IMR-90 (cell line): ENCODE measurements around the gene OPRL1. TPM values are rescaled to one million over a fixed set of nuclear protein-coding genes. Genes with fewer than 3 reads are reported as not detected.

Experiments
- ATAC-seq: fragments of 200-7000 bp; cut with Tn5 transposase; 2 replicates; pipeline ENCODE4 v1.9.1; 2020; ENCODE audit warnings: low read depth, mild to moderate bottlenecking, moderate library complexity
- BruUV-seq: library from RNA; stranded (reverse); fragments of 400-500 nt; replicated peaks from 2 replicates; lab custom pipeline; 2021; lab: Mats Ljungman, UMichigan
- CTCF ChIA-PET: fragments of 300-600 bp; formaldehyde crosslinking; extraction: SDS; loops from one replicate; lab custom pipeline; 2021; ENCODE audit warnings: antibody characterized with exemption; lab: Yijun Ruan, JAX
- POLR2A ChIA-PET: fragments of 300-600 bp; sonication (Branson Sonifier 250); formaldehyde crosslinking; loops from one replicate; lab custom pipeline; 2022; ENCODE audit warnings: antibody characterized with exemption; ENCODE audit not compliant: unreplicated experiment; lab: Charles Lee
- DNase-seq: peaks from one replicate; pipeline ENCODE4 v3.0.0; 2013
- H2AFZ ChIP-seq: replicated peaks from 2 replicates; pipeline ENCODE3; 2013; ENCODE audit warnings: low read length, mild to moderate bottlenecking; ENCODE audit not compliant: poor library complexity
- H2AK5ac ChIP-seq: 2 replicates; pipeline ENCODE4 v1.6.1; 2013; ENCODE audit warnings: low read depth, low read length, inconsistent platforms
- H2AK9ac ChIP-seq: replicated peaks from 2 replicates; pipeline ENCODE3; 2013; ENCODE audit warnings: mild to moderate bottlenecking, low read depth, low read length, moderate library complexity; ENCODE audit not compliant: poor library complexity
- H2BK120ac ChIP-seq: 2 replicates; pipeline ENCODE4 v1.6.1; 2013; ENCODE audit warnings: low read depth, low read length, inconsistent platforms
- H2BK15ac ChIP-seq: 3 replicates; pipeline ENCODE4 v1.6.1; 2013; ENCODE audit warnings: low read depth, low read length, inconsistent platforms
- H2BK20ac ChIP-seq: 2 replicates; pipeline ENCODE4 v1.6.1; 2013; ENCODE audit warnings: low read depth, mild to moderate bottlenecking, inconsistent platforms, low read length, moderate library complexity
- H2BK5ac ChIP-seq: 2 replicates; pipeline ENCODE4 v1.6.1; 2013; ENCODE audit warnings: mild to moderate bottlenecking, low read depth, low read length, inconsistent platforms; ENCODE audit not compliant: poor library complexity, severe bottlenecking
- H3K14ac ChIP-seq: replicated peaks from 2 replicates; pipeline ENCODE4 v1.6.1; 2013; ENCODE audit warnings: low read depth, low read length, inconsistent platforms
- H3K18ac ChIP-seq: 2 replicates; pipeline ENCODE4 v1.6.1; 2013; ENCODE audit warnings: low read depth, low read length, control low read depth
- H3K23ac ChIP-seq: 2 replicates; pipeline ENCODE4 v1.6.1; 2013; ENCODE audit warnings: low read depth, low read length, inconsistent platforms
- H3K27ac ChIP-seq: 2 replicates; pipeline ENCODE4 v1.5.1; 2013; ENCODE audit warnings: mild to moderate bottlenecking, control low read depth, low read length; ENCODE audit not compliant: insufficient read depth
- H3K27me3 ChIP-seq: 2 replicates; pipeline ENCODE4 v1.6.1; 2013; ENCODE audit warnings: low read length; ENCODE audit not compliant: control insufficient read depth, insufficient read depth
- H3K36me3 ChIP-seq: 2 replicates; pipeline ENCODE4 v1.6.1; 2013; ENCODE audit warnings: low read length, mixed read lengths; ENCODE audit not compliant: control insufficient read depth, insufficient read depth
- H3K4ac ChIP-seq: 2 replicates; pipeline ENCODE4 v1.6.1; 2013; ENCODE audit warnings: low read depth, low read length, inconsistent platforms
- H3K4me1 ChIP-seq: 2 replicates; pipeline ENCODE4 v1.6.1; 2013; ENCODE audit warnings: low read length, mixed read lengths; ENCODE audit not compliant: control insufficient read depth, insufficient read depth
- H3K4me2 ChIP-seq: 2 replicates; pipeline ENCODE4 v1.6.1; 2013; ENCODE audit warnings: low read depth, mild to moderate bottlenecking, control low read depth, low read length, moderate library complexity
- H3K4me3 ChIP-seq: 2 replicates; pipeline ENCODE4 v1.5.1; 2013; ENCODE audit warnings: low read depth, mild to moderate bottlenecking, control low read depth, low read length, moderate library complexity; ENCODE audit not compliant: insufficient read depth
- H3K56ac ChIP-seq: 2 replicates; pipeline ENCODE4 v1.6.1; 2013; ENCODE audit warnings: low read length, inconsistent platforms; ENCODE audit not compliant: insufficient read depth; ENCODE audit errors: extremely low read depth
- H3K79me1 ChIP-seq, 2 experiments: 2 replicates each; pipeline ENCODE4 v1.6.1; 2013; ENCODE audit warnings: low read length in 2 of 2, inconsistent platforms in 1 of 2, low read depth in 1 of 2
- H3K9ac ChIP-seq: 2 replicates; pipeline ENCODE4 v1.6.1; 2013; ENCODE audit warnings: low read depth, low read length, control low read depth
- H3K9me1 ChIP-seq: 2 replicates; pipeline ENCODE4 v1.6.1; 2013; ENCODE audit warnings: low read length, inconsistent platforms; ENCODE audit not compliant: insufficient read depth
- H3K9me3 ChIP-seq: 2 replicates; pipeline ENCODE4 v1.6.1; 2013; ENCODE audit warnings: low read length; ENCODE audit not compliant: control insufficient read depth, insufficient read depth
- H4K20me1 ChIP-seq: 2 replicates; pipeline ENCODE4 v1.6.1; 2013; ENCODE audit warnings: low read length, inconsistent platforms; ENCODE audit not compliant: insufficient read depth
- H4K5ac ChIP-seq: 2 replicates; pipeline ENCODE4 v1.6.1; 2013; ENCODE audit warnings: mild to moderate bottlenecking, low read depth, low read length, control low read depth
- H4K8ac ChIP-seq, 2 experiments: 2 replicates each; pipeline ENCODE4 v1.6.1; 2013; ENCODE audit warnings: low read depth in 2 of 2, low read length in 2 of 2, control low read depth in 1 of 2, inconsistent platforms in 1 of 2
- H4K91ac ChIP-seq: 2 replicates; pipeline ENCODE4 v1.6.1; 2013; ENCODE audit warnings: low read depth, low read length, inconsistent platforms; ENCODE audit not compliant: insufficient read depth
- CEBPB ChIP-seq: IDR thresholded peaks from 2 replicates; pipeline ENCODE4 v1.6.1; 2012; ENCODE audit warnings: low read depth, low read length, improper control_type of control experiment
- CHD1 ChIP-seq: IDR thresholded peaks from 2 replicates; pipeline ENCODE4 v1.6.1; 2012; ENCODE audit warnings: low read depth, low read length, improper control_type of control experiment
- MAFK ChIP-seq: IDR thresholded peaks from 2 replicates; pipeline ENCODE4 v1.6.1; 2012; ENCODE audit warnings: low read depth, low read length, improper control_type of control experiment
- MXI1 ChIP-seq: IDR thresholded peaks from 2 replicates; pipeline ENCODE4 v1.6.1; 2012; ENCODE audit warnings: low read depth, mild to moderate bottlenecking, low read length, moderate library complexity, borderline replicate concordance
- NFE2L2 ChIP-seq: fragments of 150-350 bp; IDR thresholded peaks from 2 replicates; pipeline ENCODE4 v1.6.1; 2016; ENCODE audit warnings: low read depth, mild to moderate bottlenecking, low read length
- POLR2A ChIP-seq: IDR thresholded peaks from 2 replicates; pipeline ENCODE4 v1.6.1; 2012; ENCODE audit warnings: mild to moderate bottlenecking, low read depth, low read length
- RAD21 ChIP-seq: IDR thresholded peaks from 2 replicates; pipeline ENCODE4 v1.6.1; 2012; ENCODE audit warnings: low read length, improper control_type of control experiment
- RCOR1 ChIP-seq: IDR thresholded peaks from 2 replicates; pipeline ENCODE4 v1.6.1; 2012; ENCODE audit warnings: mild to moderate bottlenecking, low read length, improper control_type of control experiment; ENCODE audit not compliant: insufficient replicate concordance
- RFX5 ChIP-seq: IDR thresholded peaks from 2 replicates; pipeline ENCODE4 v1.8.0; 2012; ENCODE audit warnings: low read depth, mild to moderate bottlenecking, low read length, moderate library complexity
- SMC3 ChIP-seq: fragments of 150-350 bp; IDR thresholded peaks from 2 replicates; pipeline ENCODE4 v1.6.1; 2016; ENCODE audit warnings: low read depth, mild to moderate bottlenecking, antibody characterized with exemption, low read length, moderate library complexity
- whole genome bisulfite sequencing, 2 experiments: methylation state at CpG; one replicate each; pipeline versions ENCODE4 v1.1.5 to v1.1.7; 2013; ENCODE audit warnings: missing lambda C conversion rate in 2 of 2; ENCODE audit not compliant: insufficient read length in 1 of 2; ENCODE audit errors: extremely low coverage in 2 of 2; 5-methylcytosine and 5-hydroxymethylcytosine counted together
- dilution Hi-C: fragments of 300-500 bp; cut with HindIII; formaldehyde crosslinking; loops from one replicate; pipeline ENCODE4 v1.14.3; 2018; ENCODE audit warnings: low sequenced_read_pairs; ENCODE audit not compliant: unreplicated experiment
- in situ Hi-C: fragments of 300-500 bp; cut with MboI; formaldehyde crosslinking; loops from 3 replicates; pipeline ENCODE4 v1.14.3; 2019; ENCODE audit warnings: low sequenced_read_pairs, inconsistent platforms, mixed read lengths
- intact Hi-C: fragments of 100-400 bp; cut with micrococcal nuclease; formaldehyde crosslinking; loops from 2 replicates; pipeline ENCODE4 v1.10.0; 2022
- polyA plus RNA-seq, 3 experiments: library from polyadenylated mRNA; depleted of rRNA; stranded (reverse); fragments of >200 nt; gene quantifications; 2 replicates each; pipeline ENCODE4 v1.2.3, GENCODE V29; 2012; ENCODE audit warnings: low replicate concordance in 1 of 3
- total RNA-seq: library from RNA; depleted of rRNA; stranded (reverse); fragments of >200 nt; gene quantifications from 2 replicates; pipeline ENCODE4 v1.2.3, GENCODE V29; 2012
- TF ChIP-seq, protein P1 (sequence below): fragments of 150-350 bp; IDR thresholded peaks from 2 replicates; pipeline ENCODE4 v1.6.1; 2017; ENCODE audit warnings: mild to moderate bottlenecking, antibody characterized with exemption, low read length, low read depth
- TF ChIP-seq, protein P2 (sequence below): conservative IDR thresholded peaks from 2 replicates; pipeline ENCODE4 v1.5.1; 2012; ENCODE audit warnings: mild to moderate bottlenecking, low read depth, low read length, improper control_type of control experiment
- TF ChIP-seq, protein P3 (sequence below): fragments of 150-350 bp; IDR thresholded peaks from 2 replicates; pipeline ENCODE4 v1.6.1; 2016; ENCODE audit warnings: low read depth, mild to moderate bottlenecking, low read length, moderate library complexity, borderline replicate concordance

OPRL1 gene
- total and polyA plus RNA-seq, 2 of the 4 experiments (the other 2 are of a cell fraction), result 0.36 to 1.2 TPM

DNA sequence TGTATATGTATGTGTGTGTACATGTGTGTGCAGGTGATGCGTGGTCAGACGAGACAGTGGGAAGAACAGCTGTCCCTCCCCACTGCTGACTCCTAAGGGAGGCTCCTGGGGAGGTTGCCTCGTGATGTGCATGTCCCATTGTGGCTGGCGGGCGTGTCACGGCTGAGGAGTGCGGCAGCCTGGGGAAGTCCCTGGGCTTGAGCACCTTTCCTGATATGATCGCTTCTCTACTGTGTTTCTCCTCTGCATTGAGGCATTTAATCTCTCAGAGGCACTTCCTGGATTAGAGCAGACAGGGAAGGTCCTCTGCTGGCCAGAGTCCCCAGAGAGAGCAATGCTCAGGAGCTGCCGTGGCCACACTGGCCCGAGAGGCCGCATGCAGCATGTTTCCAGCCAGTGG lies 16.0 kb downstream of the OPRL1 start:
- no peak overlapping the region for H4K5ac ChIP-seq
- CTCF ChIA-PET, result no interaction called here
- ATAC-seq, result no peak
- H2AFZ ChIP-seq, result no peak overlapping the region
- H3K23ac ChIP-seq, result no peak overlapping the region
- H4K8ac ChIP-seq, result no peak overlapping the region
- H3K9ac ChIP-seq, result no peak overlapping the region
- no peak overlapping the region for H2BK5ac ChIP-seq
- no peak overlapping the region for H3K14ac ChIP-seq
- H3K36me3 ChIP-seq, result no peaks in the 10 kb centered on the region
- no peak overlapping the region for H2AK9ac ChIP-seq
- WGBS, 2 experiments, result 76% methylated on average over 8 of the region's 11 CpGs; no CpG with 5 or more reads in 1 of the 2 experiments
- no peak overlapping the region for H3K18ac ChIP-seq
- dilution Hi-C loops, result no loop called here
- H3K9me1 ChIP-seq, result no peaks in the 10 kb centered on the region
- H2BK15ac ChIP-seq, result no peak overlapping the region
- peaks cover 18% of the 10 kb centered on the region for H3K27me3 ChIP-seq
- H3K27ac ChIP-seq, result no peak overlapping the region
- H2AK5ac ChIP-seq, result no peak overlapping the region
- no peaks in the 10 kb centered on the region for H3K79me1 ChIP-seq
- TF ChIP-seq NFE2L2, result no peak
- no peak for TF ChIP-seq POLR2A
- TF ChIP-seq RFX5, result no peak
- no peak for TF ChIP-seq SMC3
- no peak for TF ChIP-seq MAFK
- TF ChIP-seq, protein P1, sequence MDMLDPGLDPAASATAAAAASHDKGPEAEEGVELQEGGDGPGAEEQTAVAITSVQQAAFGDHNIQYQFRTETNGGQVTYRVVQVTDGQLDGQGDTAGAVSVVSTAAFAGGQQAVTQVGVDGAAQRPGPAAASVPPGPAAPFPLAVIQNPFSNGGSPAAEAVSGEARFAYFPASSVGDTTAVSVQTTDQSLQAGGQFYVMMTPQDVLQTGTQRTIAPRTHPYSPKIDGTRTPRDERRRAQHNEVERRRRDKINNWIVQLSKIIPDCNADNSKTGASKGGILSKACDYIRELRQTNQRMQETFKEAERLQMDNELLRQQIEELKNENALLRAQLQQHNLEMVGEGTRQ, result no peak
- TF ChIP-seq MXI1, result no peak
- no peak for TF ChIP-seq CEBPB
- no peak for TF ChIP-seq RCOR1
- TF ChIP-seq CHD1, result no peak
- TF ChIP-seq RAD21, result no peak
- TF ChIP-seq, protein P2, sequence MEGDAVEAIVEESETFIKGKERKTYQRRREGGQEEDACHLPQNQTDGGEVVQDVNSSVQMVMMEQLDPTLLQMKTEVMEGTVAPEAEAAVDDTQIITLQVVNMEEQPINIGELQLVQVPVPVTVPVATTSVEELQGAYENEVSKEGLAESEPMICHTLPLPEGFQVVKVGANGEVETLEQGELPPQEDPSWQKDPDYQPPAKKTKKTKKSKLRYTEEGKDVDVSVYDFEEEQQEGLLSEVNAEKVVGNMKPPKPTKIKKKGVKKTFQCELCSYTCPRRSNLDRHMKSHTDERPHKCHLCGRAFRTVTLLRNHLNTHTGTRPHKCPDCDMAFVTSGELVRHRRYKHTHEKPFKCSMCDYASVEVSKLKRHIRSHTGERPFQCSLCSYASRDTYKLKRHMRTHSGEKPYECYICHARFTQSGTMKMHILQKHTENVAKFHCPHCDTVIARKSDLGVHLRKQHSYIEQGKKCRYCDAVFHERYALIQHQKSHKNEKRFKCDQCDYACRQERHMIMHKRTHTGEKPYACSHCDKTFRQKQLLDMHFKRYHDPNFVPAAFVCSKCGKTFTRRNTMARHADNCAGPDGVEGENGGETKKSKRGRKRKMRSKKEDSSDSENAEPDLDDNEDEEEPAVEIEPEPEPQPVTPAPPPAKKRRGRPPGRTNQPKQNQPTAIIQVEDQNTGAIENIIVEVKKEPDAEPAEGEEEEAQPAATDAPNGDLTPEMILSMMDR, result no peak
- TF ChIP-seq, protein P3, sequence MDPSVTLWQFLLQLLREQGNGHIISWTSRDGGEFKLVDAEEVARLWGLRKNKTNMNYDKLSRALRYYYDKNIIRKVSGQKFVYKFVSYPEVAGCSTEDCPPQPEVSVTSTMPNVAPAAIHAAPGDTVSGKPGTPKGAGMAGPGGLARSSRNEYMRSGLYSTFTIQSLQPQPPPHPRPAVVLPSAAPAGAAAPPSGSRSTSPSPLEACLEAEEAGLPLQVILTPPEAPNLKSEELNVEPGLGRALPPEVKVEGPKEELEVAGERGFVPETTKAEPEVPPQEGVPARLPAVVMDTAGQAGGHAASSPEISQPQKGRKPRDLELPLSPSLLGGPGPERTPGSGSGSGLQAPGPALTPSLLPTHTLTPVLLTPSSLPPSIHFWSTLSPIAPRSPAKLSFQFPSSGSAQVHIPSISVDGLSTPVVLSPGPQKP, result no peak
- H3K9me3 ChIP-seq, result no peaks in the 10 kb centered on the region
- no peak overlapping the region for H3K4ac ChIP-seq
- no peak overlapping the region for H2BK20ac ChIP-seq
- H3K4me2 ChIP-seq, result no peak overlapping the region
- H4K91ac ChIP-seq, result no peak overlapping the region
- H2BK120ac ChIP-seq, result no peak overlapping the region
- no peaks in the 10 kb centered on the region for H4K20me1 ChIP-seq
- no peak overlapping the region for H3K4me3 ChIP-seq
- intact Hi-C loops, result no loop called here
- DNase-seq, result no peak
- BruUV-seq, result no TSS peak
- no peaks in the 10 kb centered on the region for H3K4me1 ChIP-seq
- H3K56ac ChIP-seq, result no peak overlapping the region
- POLR2A ChIA-PET, result no interaction called here
- in situ Hi-C loops, result no loop called here
